Upper lobe of right lung (tissue), 1 donor: ENCODE data around the gene C19orf73. TPM values are rescaled to one million over a fixed set of nuclear protein-coding genes. Genes with fewer than 3 reads are reported as not detected.

ENCODE experiments used
- ATAC-seq: fragments of 200-7000 bp; cut with Tn5 transposase; one replicate; pipeline ENCODE4 v1.9.1; 2020; ENCODE audit warnings: mild to moderate bottlenecking, moderate library complexity
- DNase-seq: peaks from one replicate; pipeline ENCODE4 v3.0.0-alpha.2; 2020
- H3K27ac ChIP-seq: fragments of 200-600 bp; one replicate; pipeline ENCODE4 v1.8.0; 2022
- H3K27me3 ChIP-seq: fragments of 200-600 bp; one replicate; pipeline ENCODE4 v1.8.0; 2022; ENCODE audit warnings: mild to moderate bottlenecking
- H3K36me3 ChIP-seq: fragments of 200-600 bp; one replicate; pipeline ENCODE4 v1.8.0; 2022
- H3K4me1 ChIP-seq: fragments of 200-600 bp; one replicate; pipeline ENCODE4 v1.8.0; 2022
- H3K4me3 ChIP-seq: fragments of 200-600 bp; one replicate; pipeline ENCODE4 v1.8.0; 2022; ENCODE audit warnings: mild to moderate bottlenecking
- H3K9me3 ChIP-seq: fragments of 200-600 bp; one replicate; pipeline ENCODE4 v1.8.0; 2022
- intact Hi-C: fragments of 100-400 bp; cut with DNase I; formaldehyde crosslinking; loops from one replicate; pipeline ENCODE4 v1.11.0; 2022
- total RNA-seq: library from RNA; stranded (reverse); fragmentation: NEBNext Ultra II Directional; extraction: Animal tissue kit (Norgen Biotek cat#: 25700); gene quantifications from one replicate; pipeline ENCODE4 v1.2.1, GENCODE V29; 2021
- TF ChIP-seq, protein P1 (sequence below): fragments of 200-600 bp; IDR thresholded peaks from one replicate; pipeline ENCODE4 v1.8.0; 2022; ENCODE audit warnings: antibody characterized with exemption
- donor health status: DM: no; HTN: yes; CAD: no; lungs with severe emphysema.

C19orf73 gene
- total RNA-seq, 1 donor from 2014 or later: 1.5 TPM

DNA sequence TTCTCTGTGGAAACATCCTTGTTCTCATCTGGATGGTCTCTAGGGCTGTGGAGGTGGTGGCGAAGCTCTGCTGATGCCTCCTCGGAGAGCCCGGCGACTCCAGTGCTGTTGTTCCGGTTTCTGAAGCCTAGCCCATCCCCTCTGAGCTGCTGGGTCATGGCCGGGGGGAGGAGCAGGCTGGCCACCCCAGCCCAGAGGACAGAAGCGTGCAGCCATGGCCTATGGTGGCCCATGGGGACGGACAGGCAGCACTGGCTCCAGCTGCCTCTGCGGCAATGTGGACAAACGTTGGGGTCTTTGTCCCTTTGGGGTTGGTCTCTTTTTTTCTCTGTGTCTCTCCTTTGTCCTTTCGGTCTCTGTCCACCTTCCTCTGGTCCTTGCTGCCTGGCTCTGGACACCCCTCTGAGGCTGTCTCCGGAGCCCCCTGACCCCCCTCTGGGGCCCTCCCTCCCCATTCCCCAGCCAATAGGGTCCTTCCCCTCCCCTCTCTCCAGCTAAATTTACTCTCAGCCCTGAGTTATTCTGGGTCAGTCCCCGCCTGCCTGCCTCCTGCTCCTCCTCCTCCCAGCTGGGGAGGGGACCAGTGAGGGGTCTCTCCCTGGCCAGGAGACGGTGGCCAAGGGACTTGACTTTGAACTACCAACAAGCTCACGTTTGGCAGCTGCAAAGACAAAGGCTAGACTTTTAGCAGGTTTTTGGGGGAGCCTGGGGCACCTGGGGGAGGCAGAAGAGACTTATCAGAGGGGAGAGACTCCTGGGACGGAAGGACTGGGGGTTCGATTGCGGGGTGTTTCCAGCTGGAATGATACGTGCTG is 36.3 kb upstream of the C19orf73 start, which contains the start of gene HRC:
Gene HRC, minus strand, starts transcription at position 392 of the 815 bp plus-strand sequence. Its CDS starts 159 bp downstream, at position 233.
- Histone ChIP-seq H3K27ac (no peak within 1 kb of the TSS), H3K36me3 (no peaks in the 10 kb centered on the region), H3K9me3 (no peaks in the 10 kb centered on the region), H3K27me3 (no peaks in the 10 kb centered on the region), H3K4me1 (no peaks in the 10 kb centered on the region), H3K4me3 (no peak within 1 kb of the TSS)
- intact Hi-C loops: no loop called here
- TF ChIP-seq, protein P1, sequence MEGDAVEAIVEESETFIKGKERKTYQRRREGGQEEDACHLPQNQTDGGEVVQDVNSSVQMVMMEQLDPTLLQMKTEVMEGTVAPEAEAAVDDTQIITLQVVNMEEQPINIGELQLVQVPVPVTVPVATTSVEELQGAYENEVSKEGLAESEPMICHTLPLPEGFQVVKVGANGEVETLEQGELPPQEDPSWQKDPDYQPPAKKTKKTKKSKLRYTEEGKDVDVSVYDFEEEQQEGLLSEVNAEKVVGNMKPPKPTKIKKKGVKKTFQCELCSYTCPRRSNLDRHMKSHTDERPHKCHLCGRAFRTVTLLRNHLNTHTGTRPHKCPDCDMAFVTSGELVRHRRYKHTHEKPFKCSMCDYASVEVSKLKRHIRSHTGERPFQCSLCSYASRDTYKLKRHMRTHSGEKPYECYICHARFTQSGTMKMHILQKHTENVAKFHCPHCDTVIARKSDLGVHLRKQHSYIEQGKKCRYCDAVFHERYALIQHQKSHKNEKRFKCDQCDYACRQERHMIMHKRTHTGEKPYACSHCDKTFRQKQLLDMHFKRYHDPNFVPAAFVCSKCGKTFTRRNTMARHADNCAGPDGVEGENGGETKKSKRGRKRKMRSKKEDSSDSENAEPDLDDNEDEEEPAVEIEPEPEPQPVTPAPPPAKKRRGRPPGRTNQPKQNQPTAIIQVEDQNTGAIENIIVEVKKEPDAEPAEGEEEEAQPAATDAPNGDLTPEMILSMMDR: no peak
- no peak for ATAC-seq
- no peak for DNase-seq

DNA sequence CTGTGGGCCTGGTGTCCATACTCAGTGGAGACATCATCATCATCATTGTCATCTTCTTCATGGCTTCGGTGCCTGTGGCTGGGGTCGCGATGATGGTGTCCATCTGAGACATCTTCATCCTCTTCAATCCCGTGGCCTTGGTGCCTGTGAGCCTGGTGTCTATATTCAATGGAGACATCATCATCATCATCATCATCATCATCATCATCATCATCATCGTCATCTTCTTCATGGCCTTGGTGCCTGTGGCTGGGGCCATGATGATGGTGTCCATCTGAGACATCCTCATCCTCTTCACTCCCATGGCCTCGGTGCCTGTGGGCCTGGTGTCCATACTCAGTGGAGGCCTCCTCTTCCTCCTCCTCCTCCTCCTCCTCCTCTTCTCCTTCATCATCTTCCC is 35.3 kb upstream of the C19orf73 start:
- Histone ChIP-seq H3K27me3 (no peaks in the 10 kb centered on the region), H3K36me3 (no peaks in the 10 kb centered on the region), H3K4me1 (peaks cover 4% of the 10 kb centered on the region), H3K9me3 (no peaks in the 10 kb centered on the region), H3K4me3 (no peak overlapping the region), H3K27ac (no peak overlapping the region)
- intact Hi-C loops: no loop called here
- ATAC-seq (no peak), DNase-seq (no peak)
- TF ChIP-seq, protein P1: no peak

DNA sequence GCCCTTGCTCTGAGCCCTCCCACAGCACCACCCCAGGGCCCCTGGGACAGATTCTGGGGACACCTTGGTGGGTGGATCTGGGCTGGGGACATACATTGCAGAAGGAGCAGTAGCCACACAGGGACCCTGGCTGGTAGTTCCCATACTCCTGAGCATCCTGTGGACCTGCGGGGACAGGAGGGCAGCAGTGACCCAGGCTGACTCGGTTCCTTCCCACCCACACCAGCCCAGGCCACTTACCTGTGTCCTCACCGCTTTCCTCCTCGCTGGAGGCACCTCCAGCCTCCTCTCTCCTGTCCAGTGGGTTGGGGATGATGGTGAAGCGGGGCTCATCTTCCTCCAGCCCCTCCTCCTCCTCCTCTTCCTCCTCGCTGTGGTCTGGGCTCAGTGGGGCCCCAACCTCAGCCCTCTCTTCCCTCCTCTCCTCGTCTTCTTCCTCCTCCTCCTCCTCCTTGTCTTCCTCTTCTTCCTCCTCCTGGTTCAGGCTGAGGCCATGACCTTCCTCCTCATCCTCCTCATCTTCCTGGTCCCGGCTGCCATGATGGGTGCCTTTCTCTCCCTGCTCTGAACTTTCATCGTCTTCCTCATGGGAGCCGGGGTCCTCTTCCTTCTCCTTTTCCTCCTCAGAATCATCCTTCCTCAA is 34.3 kb upstream of the C19orf73 start:
- ATAC-seq: no peak
- intact Hi-C loops: no loop called here

DNA sequence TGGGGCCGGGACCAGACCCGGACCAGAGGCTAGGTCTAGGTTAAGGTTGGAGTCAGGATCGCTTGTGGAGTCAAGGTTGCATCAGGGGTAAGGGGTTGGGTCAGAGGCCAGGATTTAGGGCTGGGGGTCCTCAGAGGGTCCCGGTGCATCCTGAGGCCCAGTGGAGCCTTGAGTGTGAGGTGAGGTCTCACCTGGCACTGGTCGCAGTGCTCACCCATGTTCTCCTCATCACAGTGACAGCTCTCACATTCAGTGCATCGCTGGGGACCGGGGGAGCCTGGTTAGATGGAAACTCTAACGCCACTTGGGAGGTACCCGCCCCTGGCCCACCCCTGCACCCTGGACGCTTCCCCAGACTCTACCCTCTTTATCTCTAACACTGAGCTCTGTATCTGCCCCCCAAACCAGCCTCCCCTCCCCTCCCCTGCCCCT is 33.2 kb upstream of the C19orf73 start:
- no peak overlapping the region for H3K4me3 ChIP-seq
- TF ChIP-seq, protein P1: no peak
- H3K27me3 ChIP-seq: no peaks in the 10 kb centered on the region
- peaks cover 15% of the 10 kb centered on the region for H3K4me1 ChIP-seq
- no peak for ATAC-seq
- no peaks in the 10 kb centered on the region for H3K36me3 ChIP-seq
- intact Hi-C loops: no loop called here
- no peak overlapping the region for H3K27ac ChIP-seq
- H3K9me3 ChIP-seq: no peaks in the 10 kb centered on the region
- no peak for DNase-seq

More for the DNA sequence above, 34.3 kb upstream of the C19orf73 start:
- no peak overlapping the region for H3K4me3 ChIP-seq
- H3K36me3 ChIP-seq: no peaks in the 10 kb centered on the region
- DNase-seq: no peak
- no peaks in the 10 kb centered on the region for H3K9me3 ChIP-seq
- TF ChIP-seq, protein P1: no peak
- H3K27me3 ChIP-seq: no peaks in the 10 kb centered on the region
- H3K4me1 ChIP-seq: peaks cover 14% of the 10 kb centered on the region
- no peak overlapping the region for H3K27ac ChIP-seq

DNA sequence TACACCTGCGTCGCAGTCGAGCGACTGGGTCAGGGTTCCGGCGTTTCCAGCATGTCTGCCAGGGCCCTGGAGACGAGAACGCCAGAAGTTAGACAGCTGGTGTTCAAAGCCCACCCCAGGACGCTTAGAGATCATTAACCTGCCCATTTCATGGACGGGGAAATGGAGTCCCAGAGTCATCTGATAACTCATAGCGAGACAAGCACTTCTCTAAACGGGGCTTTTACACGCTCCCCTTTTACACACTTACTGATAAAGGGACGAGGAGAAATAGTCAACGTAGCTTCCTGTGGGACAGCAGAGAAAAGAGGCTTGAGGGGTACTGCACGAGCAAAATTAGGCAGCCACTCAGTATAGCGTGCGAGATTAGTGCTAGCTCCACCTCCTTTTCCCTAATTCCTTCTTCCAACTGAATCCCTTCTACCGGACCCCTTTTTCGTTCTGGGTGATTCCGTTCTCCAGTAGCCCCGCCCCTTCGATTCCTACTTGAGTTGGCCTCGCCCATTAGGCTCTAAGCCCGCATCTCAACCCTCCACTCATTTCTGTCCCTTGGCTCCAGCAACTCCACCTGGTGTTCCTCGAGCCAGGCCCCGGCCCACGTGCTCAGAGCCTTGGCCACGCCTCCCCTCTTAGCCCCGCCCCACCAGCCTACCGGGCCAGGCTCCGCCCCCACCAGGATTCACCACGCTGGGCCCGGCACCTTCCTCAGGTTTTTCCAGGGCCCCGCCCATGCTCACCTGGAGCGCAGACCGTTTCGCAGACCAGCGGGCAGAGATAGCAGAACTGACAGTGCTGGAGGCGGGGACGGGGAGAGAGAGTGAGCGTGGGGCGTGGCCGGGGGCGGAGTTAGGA is 32.5 kb upstream of the C19orf73 start:
- DNase-seq: peak; percentile 92
- Histone ChIP-seq H3K4me3 (no peak overlapping the region), H3K9me3 (no peaks in the 10 kb centered on the region), H3K27ac (no peak overlapping the region), H3K4me1 (peaks cover 15% of the 10 kb centered on the region), H3K27me3 (no peaks in the 10 kb centered on the region), H3K36me3 (no peaks in the 10 kb centered on the region)
- TF ChIP-seq, protein P1: no peak
- peak; percentile 65 for ATAC-seq
- intact Hi-C loops: no loop called here
